ENCODE measurements around the gene VDAC2. TPM values are rescaled to one million over a fixed set of nuclear protein-coding genes. Genes with fewer than 3 reads are reported as not detected.

VDAC2 gene
- total and polyA plus RNA-seq, 10 of the 15 experiments (the other 5 are each of a cell fraction or from before 2014, with no cell fraction given): 73.4 to 294 (median 146) TPM

DNA sequence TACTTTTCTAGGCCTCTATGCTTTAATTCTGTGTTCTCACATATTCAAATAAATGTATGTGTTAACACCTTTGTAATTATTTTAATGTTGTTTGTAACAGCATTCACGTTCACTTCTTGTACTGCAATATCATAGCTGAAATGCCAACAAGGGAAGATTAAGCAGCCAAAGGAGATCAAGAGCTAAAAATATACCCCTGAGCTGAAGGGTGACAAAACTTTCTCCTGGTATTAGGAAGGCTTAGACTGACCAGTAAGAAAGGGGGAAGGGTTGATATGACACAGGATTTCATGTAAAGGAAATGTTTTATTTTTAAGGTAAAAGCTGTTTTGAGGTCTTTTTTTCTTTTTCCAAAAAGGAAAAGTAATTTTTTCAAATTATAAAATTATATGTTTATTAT, 40.4 kb upstream of the VDAC2 start:
- peaks cover 0 to 17% of the 10 kb centered on the region in 2 experiments; a peak in 2 of 4 replicates for H3K36me3 ChIP-seq (ENCODE audit: control insufficient read depth in 2 of 2, insufficient read depth in 2 of 2, low read length in 1 of 2)
- H2AFZ ChIP-seq (ENCODE audit: control insufficient read depth, low read depth, low read length): no peak overlapping the region
- POLR2A ChIA-PET: interaction anchor here (0.9 kb wide), 1 partner anchor 14 kb away, joined by 4 read pairs; no protein-coding TSS in a partner anchor
- 100% methylated on average over 1 of the region's 1 CpG for WGBS (ENCODE audit: insufficient coverage, insufficient replicate concordance, low lambda C conversion rate, missing lambda C conversion rate)
- no peaks in the 10 kb centered on the region for H4K20me1 ChIP-seq (ENCODE audit: control insufficient read depth, insufficient read depth)
- no TSS peak for BruUV-seq (replicated peaks)
- no peak for DNase-seq (ENCODE audit: low read depth, low spot score)
- SMC1A ChIA-PET (ENCODE audit: uncharacterized antibody, unreplicated experiment): no interaction called here
- no peak for ATAC-seq
- peaks cover 9% of the 10 kb centered on the region for H3K79me2 ChIP-seq (ENCODE audit: control insufficient read depth, insufficient read depth, low read length)
- no peak overlapping the region for H3K9ac ChIP-seq (ENCODE audit: control insufficient read depth, insufficient read depth, low read length)
- H3K4me1 ChIP-seq (ENCODE audit: control insufficient read depth, insufficient read depth, low read length): peaks cover 11% of the 10 kb centered on the region
- RAD21 ChIA-PET (ENCODE audit: unreplicated experiment): interaction anchor here (0.5 to 0.6 kb wide), 2 partner anchors 232 to 928 kb away, joined by 3 read pairs; no protein-coding TSS in a partner anchor
- intact Hi-C loops (cut with micrococcal nuclease; ENCODE audit: unreplicated experiment): no loop called here
- no peak overlapping the region for H3K4me2 ChIP-seq (ENCODE audit: control insufficient read depth, insufficient read depth)
- no peaks in the 10 kb centered on the region for H3K27me3 ChIP-seq (replicated peaks in 1 of 2; ENCODE audit: control insufficient read depth in 2 of 2, insufficient read depth in 2 of 2, low read length in 1 of 2)
- CTCF ChIA-PET: no interaction called here
- no peak overlapping the region for H3K27ac ChIP-seq (ENCODE audit: control insufficient read depth, insufficient read depth)
- FAIRE-seq: no peak
- no peak overlapping the region for H3K4me3 ChIP-seq
- no peaks in the 10 kb centered on the region for H3K9me3 ChIP-seq (replicated peaks; ENCODE audit: control insufficient read depth, insufficient read depth, low read length)
- in situ Hi-C loops (cut with MboI): no loop called here
- no peak for TF ChIP-seq SPI1 (IDR thresholded peaks at IDR 0.05; ENCODE audit: borderline replicate concordance, insufficient read depth, low read depth, low read length)
- TF ChIP-seq MXI1 (IDR thresholded peaks at IDR 0.05; ENCODE audit: low read depth, low read length): no peak
- no peak for TF ChIP-seq KLF5 (IDR thresholded peaks at IDR 0.05; ENCODE audit: partially characterized antibody)
- TF ChIP-seq, protein P1, sequence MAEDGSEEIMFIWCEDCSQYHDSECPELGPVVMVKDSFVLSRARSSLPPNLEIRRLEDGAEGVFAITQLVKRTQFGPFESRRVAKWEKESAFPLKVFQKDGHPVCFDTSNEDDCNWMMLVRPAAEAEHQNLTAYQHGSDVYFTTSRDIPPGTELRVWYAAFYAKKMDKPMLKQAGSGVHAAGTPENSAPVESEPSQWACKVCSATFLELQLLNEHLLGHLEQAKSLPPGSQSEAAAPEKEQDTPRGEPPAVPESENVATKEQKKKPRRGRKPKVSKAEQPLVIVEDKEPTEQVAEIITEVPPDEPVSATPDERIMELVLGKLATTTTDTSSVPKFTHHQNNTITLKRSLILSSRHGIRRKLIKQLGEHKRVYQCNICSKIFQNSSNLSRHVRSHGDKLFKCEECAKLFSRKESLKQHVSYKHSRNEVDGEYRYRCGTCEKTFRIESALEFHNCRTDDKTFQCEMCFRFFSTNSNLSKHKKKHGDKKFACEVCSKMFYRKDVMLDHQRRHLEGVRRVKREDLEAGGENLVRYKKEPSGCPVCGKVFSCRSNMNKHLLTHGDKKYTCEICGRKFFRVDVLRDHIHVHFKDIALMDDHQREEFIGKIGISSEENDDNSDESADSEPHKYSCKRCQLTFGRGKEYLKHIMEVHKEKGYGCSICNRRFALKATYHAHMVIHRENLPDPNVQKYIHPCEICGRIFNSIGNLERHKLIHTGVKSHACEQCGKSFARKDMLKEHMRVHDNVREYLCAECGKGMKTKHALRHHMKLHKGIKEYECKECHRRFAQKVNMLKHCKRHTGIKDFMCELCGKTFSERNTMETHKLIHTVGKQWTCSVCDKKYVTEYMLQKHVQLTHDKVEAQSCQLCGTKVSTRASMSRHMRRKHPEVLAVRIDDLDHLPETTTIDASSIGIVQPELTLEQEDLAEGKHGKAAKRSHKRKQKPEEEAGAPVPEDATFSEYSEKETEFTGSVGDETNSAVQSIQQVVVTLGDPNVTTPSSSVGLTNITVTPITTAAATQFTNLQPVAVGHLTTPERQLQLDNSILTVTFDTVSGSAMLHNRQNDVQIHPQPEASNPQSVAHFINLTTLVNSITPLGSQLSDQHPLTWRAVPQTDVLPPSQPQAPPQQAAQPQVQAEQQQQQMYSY (CRISPR knock-in tag; IDR thresholded peaks at IDR 0.05): no peak
- TF ChIP-seq WRNIP1 (IDR thresholded peaks at IDR 0.05; ENCODE audit: borderline replicate concordance, low read depth, low read length): no peak
- TF ChIP-seq SREBF2 (IDR thresholded peaks at IDR 0.05; ENCODE audit: low read length): no peak
- TF ChIP-seq, protein P2, sequence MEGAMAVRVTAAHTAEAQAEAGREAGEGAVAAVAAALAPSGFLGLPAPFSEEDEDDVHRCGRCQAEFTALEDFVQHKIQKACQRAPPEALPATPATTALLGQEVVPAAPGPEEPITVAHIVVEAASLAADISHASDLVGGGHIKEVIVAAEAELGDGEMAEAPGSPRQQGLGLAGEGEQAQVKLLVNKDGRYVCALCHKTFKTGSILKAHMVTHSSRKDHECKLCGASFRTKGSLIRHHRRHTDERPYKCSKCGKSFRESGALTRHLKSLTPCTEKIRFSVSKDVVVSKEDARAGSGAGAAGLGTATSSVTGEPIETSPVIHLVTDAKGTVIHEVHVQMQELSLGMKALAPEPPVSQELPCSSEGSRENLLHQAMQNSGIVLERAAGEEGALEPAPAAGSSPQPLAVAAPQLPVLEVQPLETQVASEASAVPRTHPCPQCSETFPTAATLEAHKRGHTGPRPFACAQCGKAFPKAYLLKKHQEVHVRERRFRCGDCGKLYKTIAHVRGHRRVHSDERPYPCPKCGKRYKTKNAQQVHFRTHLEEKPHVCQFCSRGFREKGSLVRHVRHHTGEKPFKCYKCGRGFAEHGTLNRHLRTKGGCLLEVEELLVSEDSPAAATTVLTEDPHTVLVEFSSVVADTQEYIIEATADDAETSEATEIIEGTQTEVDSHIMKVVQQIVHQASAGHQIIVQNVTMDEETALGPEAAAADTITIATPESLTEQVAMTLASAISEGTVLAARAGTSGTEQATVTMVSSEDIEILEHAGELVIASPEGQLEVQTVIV (IDR thresholded peaks at IDR 0.05; ENCODE audit: borderline replicate concordance, partially characterized antibody): no peak
- TF ChIP-seq, protein P3, sequence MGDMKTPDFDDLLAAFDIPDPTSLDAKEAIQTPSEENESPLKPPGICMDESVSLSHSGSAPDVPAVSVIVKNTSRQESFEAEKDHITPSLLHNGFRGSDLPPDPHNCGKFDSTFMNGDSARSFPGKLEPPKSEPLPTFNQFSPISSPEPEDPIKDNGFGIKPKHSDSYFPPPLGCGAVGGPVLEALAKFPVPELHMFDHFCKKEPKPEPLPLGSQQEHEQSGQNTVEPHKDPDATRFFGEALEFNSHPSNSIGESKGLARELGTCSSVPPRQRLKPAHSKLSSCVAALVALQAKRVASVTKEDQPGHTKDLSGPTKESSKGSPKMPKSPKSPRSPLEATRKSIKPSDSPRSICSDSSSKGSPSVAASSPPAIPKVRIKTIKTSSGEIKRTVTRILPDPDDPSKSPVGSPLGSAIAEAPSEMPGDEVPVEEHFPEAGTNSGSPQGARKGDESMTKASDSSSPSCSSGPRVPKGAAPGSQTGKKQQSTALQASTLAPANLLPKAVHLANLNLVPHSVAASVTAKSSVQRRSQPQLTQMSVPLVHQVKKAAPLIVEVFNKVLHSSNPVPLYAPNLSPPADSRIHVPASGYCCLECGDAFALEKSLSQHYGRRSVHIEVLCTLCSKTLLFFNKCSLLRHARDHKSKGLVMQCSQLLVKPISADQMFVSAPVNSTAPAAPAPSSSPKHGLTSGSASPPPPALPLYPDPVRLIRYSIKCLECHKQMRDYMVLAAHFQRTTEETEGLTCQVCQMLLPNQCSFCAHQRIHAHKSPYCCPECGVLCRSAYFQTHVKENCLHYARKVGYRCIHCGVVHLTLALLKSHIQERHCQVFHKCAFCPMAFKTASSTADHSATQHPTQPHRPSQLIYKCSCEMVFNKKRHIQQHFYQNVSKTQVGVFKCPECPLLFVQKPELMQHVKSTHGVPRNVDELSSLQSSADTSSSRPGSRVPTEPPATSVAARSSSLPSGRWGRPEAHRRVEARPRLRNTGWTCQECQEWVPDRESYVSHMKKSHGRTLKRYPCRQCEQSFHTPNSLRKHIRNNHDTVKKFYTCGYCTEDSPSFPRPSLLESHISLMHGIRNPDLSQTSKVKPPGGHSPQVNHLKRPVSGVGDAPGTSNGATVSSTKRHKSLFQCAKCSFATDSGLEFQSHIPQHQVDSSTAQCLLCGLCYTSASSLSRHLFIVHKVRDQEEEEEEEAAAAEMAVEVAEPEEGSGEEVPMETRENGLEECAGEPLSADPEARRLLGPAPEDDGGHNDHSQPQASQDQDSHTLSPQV (IDR thresholded peaks at IDR 0.05): no peak
- no peak for TF ChIP-seq PML (IDR thresholded peaks at IDR 0.05; ENCODE audit: low read length)
- TF ChIP-seq, protein P4, sequence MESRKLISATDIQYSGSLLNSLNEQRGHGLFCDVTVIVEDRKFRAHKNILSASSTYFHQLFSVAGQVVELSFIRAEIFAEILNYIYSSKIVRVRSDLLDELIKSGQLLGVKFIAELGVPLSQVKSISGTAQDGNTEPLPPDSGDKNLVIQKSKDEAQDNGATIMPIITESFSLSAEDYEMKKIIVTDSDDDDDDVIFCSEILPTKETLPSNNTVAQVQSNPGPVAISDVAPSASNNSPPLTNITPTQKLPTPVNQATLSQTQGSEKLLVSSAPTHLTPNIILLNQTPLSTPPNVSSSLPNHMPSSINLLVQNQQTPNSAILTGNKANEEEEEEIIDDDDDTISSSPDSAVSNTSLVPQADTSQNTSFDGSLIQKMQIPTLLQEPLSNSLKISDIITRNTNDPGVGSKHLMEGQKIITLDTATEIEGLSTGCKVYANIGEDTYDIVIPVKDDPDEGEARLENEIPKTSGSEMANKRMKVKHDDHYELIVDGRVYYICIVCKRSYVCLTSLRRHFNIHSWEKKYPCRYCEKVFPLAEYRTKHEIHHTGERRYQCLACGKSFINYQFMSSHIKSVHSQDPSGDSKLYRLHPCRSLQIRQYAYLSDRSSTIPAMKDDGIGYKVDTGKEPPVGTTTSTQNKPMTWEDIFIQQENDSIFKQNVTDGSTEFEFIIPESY (IDR thresholded peaks at IDR 0.05): no peak
- TF ChIP-seq POU2F2 (IDR thresholded peaks at IDR 0.05; ENCODE audit: borderline replicate concordance, low read depth, low read length): no peak
- TF ChIP-seq POLR2AphosphoS2 (IDR thresholded peaks at IDR 0.05; ENCODE audit: low read depth, low read length): no peak
